ENCODE data around the gene SLC16A9. TPM values are rescaled to one million over a fixed set of nuclear protein-coding genes. Genes with fewer than 3 reads are reported as not detected.

Gene SLC16A9
- total and polyA plus RNA-seq, 2 experiments from 2014 or later, result not detected

DNA sequence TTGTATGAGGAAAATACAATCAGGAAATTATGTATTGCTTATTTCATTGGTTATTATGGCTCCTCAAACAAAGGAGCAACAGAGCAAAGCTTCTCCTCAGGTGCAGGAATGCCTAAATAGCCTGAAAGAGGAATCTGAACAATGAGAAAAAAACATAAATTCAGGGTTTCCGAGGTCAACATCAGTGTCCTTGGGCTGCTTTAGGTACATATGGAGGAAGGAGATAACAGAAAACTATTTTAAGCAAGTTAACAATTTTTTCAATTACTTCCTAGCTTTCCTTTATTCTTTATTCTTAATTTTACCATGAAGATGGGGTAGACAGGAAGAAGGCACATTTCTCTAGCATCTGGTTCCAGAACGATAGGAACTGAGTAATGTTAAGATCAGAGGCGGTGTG, 14.0 kb downstream of the SLC16A9 start:
- no peaks in the 10 kb centered on the region for H3K4me1 ChIP-seq (ENCODE audit: insufficient read depth)

DNA sequence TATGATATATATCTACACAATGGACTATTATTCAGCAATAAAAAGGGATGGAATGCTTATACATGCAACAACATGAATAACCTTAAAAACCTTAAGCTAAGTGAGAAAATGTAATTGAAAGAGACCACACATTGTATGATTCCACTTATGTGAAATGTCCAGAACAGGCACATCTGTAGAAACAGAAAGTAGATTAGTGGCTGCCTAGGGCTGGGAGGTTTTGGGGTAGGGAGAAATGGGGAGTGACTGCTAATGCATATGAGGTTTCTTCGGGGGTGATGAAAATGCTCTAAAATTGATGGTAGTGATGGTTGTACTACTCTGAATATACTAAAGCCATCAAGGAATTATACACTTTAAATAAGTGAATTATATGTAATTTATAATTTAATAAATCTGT, 14.7 kb downstream of the SLC16A9 start:
- Histone ChIP-seq H3K79me2 (ENCODE audit: insufficient read depth) (no peaks in the 10 kb centered on the region), H3K9me3 (ENCODE audit: low read depth) (no peaks in the 10 kb centered on the region), H4K20me1 (ENCODE audit: insufficient read depth) (no peaks in the 10 kb centered on the region), H3K4me3 (no peak overlapping the region), H3F3A (ENCODE audit: insufficient read depth) (no peaks in the 10 kb centered on the region), H3K36me3 (ENCODE audit: low read depth) (no peaks in the 10 kb centered on the region), H3K27ac (no peak overlapping the region), H3K9me2 (ENCODE audit: insufficient read depth) (no peaks in the 10 kb centered on the region), H3K4me2 (ENCODE audit: unreplicated experiment) (no peak overlapping the region), H3K27me3 (replicated peaks; ENCODE audit: insufficient read depth) (peaks cover 9% of the 10 kb centered on the region), H2AFZ (no peak overlapping the region), H3K9ac (no peak overlapping the region), H3K4me1 (ENCODE audit: insufficient read depth) (no peaks in the 10 kb centered on the region)
- WGBS, 2 experiments (ENCODE audit: low coverage in 1 of 2, low lambda C conversion rate in 2 of 2, missing lambda C conversion rate in 2 of 2), result 44 to 56% methylated on average over 1 of the region's 1 CpG
- in situ Hi-C loops (cut with MboI), result no loop called here
- no peak for DNase-seq
- no peak for TF ChIP-seq EZH2phosphoT487 (IDR thresholded peaks at IDR 0.05; ENCODE audit: insufficient read depth, low read depth)

More for the DNA sequence above, 14.0 kb downstream of the SLC16A9 start:
- Histone ChIP-seq H3K36me3 (ENCODE audit: low read depth) (no peaks in the 10 kb centered on the region), H2AFZ (no peak overlapping the region), H4K20me1 (ENCODE audit: insufficient read depth) (no peaks in the 10 kb centered on the region), H3K4me2 (ENCODE audit: unreplicated experiment) (no peak overlapping the region), H3K4me3 (no peak overlapping the region), H3K27ac (no peak overlapping the region), H3K79me2 (ENCODE audit: insufficient read depth) (no peaks in the 10 kb centered on the region), H3F3A (ENCODE audit: insufficient read depth) (no peaks in the 10 kb centered on the region), H3K9ac (no peak overlapping the region), H3K9me2 (ENCODE audit: insufficient read depth) (no peaks in the 10 kb centered on the region), H3K9me3 (ENCODE audit: low read depth) (no peaks in the 10 kb centered on the region), H3K27me3 (replicated peaks; ENCODE audit: insufficient read depth) (peaks cover 10% of the 10 kb centered on the region)
- in situ Hi-C loops (cut with MboI), result no loop called here
- no peak for TF ChIP-seq EZH2phosphoT487 (IDR thresholded peaks at IDR 0.05; ENCODE audit: insufficient read depth, low read depth)
- no peak for TF ChIP-seq EZH2 (IDR thresholded peaks at IDR 0.05; ENCODE audit: insufficient read depth, poor library complexity, severe bottlenecking)
- 30 to 46% methylated on average over 3 of the region's 3 CpGs for WGBS, 2 experiments (ENCODE audit: low coverage in 1 of 2, low lambda C conversion rate in 2 of 2, missing lambda C conversion rate in 2 of 2)
- DNase-seq, result no peak

DNA sequence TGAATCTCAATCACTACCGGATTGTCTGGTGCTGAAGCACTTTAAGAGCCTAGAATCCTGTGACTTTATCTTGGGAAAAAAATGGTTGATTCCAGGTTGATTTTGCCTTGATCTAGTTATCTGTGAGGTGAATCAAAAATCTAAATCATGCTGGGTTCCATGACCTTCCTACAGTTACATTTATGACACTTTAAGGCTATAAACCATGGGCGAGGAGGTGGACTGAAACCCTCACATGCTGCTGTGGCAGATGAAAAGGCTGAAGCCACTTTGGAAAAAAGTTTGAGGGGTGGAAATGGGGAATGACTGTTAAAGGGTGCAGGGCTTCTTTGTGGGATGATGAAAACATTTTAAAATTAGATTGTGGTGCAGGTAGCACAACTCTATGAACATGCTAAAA, 17.5 kb downstream of the SLC16A9 start:
- Histone ChIP-seq H2AFZ (no peak overlapping the region), H3K4me2 (ENCODE audit: unreplicated experiment) (no peak overlapping the region), H3K36me3 (ENCODE audit: low read depth) (no peaks in the 10 kb centered on the region), H3K79me2 (ENCODE audit: insufficient read depth) (no peaks in the 10 kb centered on the region), H3K9ac (no peak overlapping the region), H3K27me3 (replicated peaks; ENCODE audit: insufficient read depth) (peaks cover 16% of the 10 kb centered on the region; the same call in 1 of the 2 replicates), H3K9me2 (ENCODE audit: insufficient read depth) (no peaks in the 10 kb centered on the region), H3K4me1 (ENCODE audit: insufficient read depth) (no peaks in the 10 kb centered on the region), H3F3A (ENCODE audit: insufficient read depth) (no peaks in the 10 kb centered on the region), H3K9me3 (ENCODE audit: low read depth) (no peaks in the 10 kb centered on the region), H3K4me3 (no peak overlapping the region), H4K20me1 (ENCODE audit: insufficient read depth) (no peaks in the 10 kb centered on the region), H3K27ac (no peak overlapping the region)
- 16 to 26% methylated on average over 2 of the region's 2 CpGs for WGBS, 2 experiments (ENCODE audit: low coverage in 1 of 2, low lambda C conversion rate in 2 of 2, missing lambda C conversion rate in 2 of 2)
- TF ChIP-seq EZH2 (IDR thresholded peaks at IDR 0.05; ENCODE audit: insufficient read depth, poor library complexity, severe bottlenecking), result no peak
- TF ChIP-seq EZH2phosphoT487 (IDR thresholded peaks at IDR 0.05; ENCODE audit: insufficient read depth, low read depth), result no peak
- no peak for DNase-seq
- in situ Hi-C loops (cut with MboI), result no loop called here

DNA sequence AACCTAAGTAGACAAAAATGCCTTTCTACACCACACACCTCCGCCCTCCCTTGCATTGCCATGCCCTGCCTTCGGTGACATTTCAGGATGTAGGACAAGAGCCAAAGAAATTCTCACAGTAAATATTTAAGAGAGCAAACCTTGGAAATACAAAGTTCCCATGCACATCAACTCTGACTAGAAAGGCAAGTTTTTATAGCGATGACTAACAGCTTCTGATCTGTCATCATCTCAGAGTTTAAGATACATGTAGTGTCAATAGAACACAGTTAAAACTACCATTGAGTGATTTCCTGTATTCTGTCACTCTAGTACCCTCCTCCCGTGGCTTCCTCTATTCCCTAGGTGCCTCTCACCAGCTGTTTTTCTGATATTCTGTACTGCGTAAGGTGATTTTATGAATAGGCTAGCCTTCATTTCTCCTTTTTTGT, 20.7 kb downstream of the SLC16A9 start:
- Histone ChIP-seq H3K4me2 (ENCODE audit: unreplicated experiment) (no peak overlapping the region), H2AFZ (no peak overlapping the region), H3K9ac (no peak overlapping the region), H3K9me2 (ENCODE audit: insufficient read depth) (no peaks in the 10 kb centered on the region), H3K9me3 (ENCODE audit: low read depth) (no peaks in the 10 kb centered on the region), H3K27me3 (replicated peaks; ENCODE audit: insufficient read depth) (peaks cover 16% of the 10 kb centered on the region; the same call in 1 of the 2 replicates), H3K27ac (no peak overlapping the region), H3K4me3 (no peak overlapping the region), H3K79me2 (ENCODE audit: insufficient read depth) (no peaks in the 10 kb centered on the region), H3K4me1 (ENCODE audit: insufficient read depth) (no peaks in the 10 kb centered on the region), H4K20me1 (ENCODE audit: insufficient read depth) (no peaks in the 10 kb centered on the region), H3F3A (ENCODE audit: insufficient read depth) (no peaks in the 10 kb centered on the region), H3K36me3 (ENCODE audit: low read depth) (no peaks in the 10 kb centered on the region)
- DNase-seq, result no peak
- in situ Hi-C loops (cut with MboI), result no loop called here
- TF ChIP-seq EZH2phosphoT487 (IDR thresholded peaks at IDR 0.05; ENCODE audit: insufficient read depth, low read depth), result no peak
- TF ChIP-seq EZH2 (IDR thresholded peaks at IDR 0.05; ENCODE audit: insufficient read depth, poor library complexity, severe bottlenecking), result no peak
- WGBS, 2 experiments (ENCODE audit: low coverage in 1 of 2, low lambda C conversion rate in 2 of 2, missing lambda C conversion rate in 2 of 2), result 52 to 59% methylated on average over 5 of the region's 5 CpGs

DNA sequence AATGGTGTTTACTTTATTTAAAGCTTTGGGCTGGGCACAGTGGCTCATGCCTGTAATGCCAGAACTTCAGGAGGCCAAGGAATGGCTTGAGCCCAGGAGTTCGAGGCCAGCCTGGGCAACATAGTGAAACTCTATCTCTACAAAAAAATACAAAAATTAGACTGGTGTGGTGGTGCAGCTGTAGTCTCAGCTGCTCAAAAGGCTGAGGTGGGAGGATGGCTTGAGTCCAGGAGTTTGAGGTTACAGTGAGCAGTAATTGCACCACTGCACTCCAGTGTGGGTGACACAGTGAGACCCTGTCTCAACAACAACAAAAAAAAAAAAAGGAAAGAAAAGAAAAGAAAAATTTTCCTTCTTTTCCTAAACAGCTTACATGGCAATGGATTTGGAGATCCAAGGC, 22.0 kb downstream of the SLC16A9 start:
- Histone ChIP-seq H4K20me1 (ENCODE audit: insufficient read depth) (no peaks in the 10 kb centered on the region), H3K4me1 (ENCODE audit: insufficient read depth) (no peaks in the 10 kb centered on the region), H2AFZ (no peak overlapping the region), H3K9me3 (ENCODE audit: low read depth) (no peaks in the 10 kb centered on the region), H3K27me3 (replicated peaks; ENCODE audit: insufficient read depth) (peaks cover 16% of the 10 kb centered on the region; the same call in 1 of the 2 replicates), H3K4me2 (ENCODE audit: unreplicated experiment) (no peak overlapping the region), H3K79me2 (ENCODE audit: insufficient read depth) (no peaks in the 10 kb centered on the region), H3K36me3 (ENCODE audit: low read depth) (no peaks in the 10 kb centered on the region), H3F3A (ENCODE audit: insufficient read depth) (no peaks in the 10 kb centered on the region), H3K9ac (no peak overlapping the region), H3K27ac (no peak overlapping the region), H3K4me3 (no peak overlapping the region), H3K9me2 (ENCODE audit: insufficient read depth) (no peaks in the 10 kb centered on the region)
- WGBS, 2 experiments (ENCODE audit: low coverage in 1 of 2, low lambda C conversion rate in 2 of 2, missing lambda C conversion rate in 2 of 2), result 45 to 46% methylated on average over 1 of the region's 1 CpG
- in situ Hi-C loops (cut with MboI), result no loop called here
- no peak for DNase-seq
- TF ChIP-seq EZH2 (IDR thresholded peaks at IDR 0.05; ENCODE audit: insufficient read depth, poor library complexity, severe bottlenecking), result no peak
- no peak for TF ChIP-seq EZH2phosphoT487 (IDR thresholded peaks at IDR 0.05; ENCODE audit: insufficient read depth, low read depth)

Data from GM23248 (cell line).